T-helper 2 cell (primary cell): ENCODE data around the gene AEBP1.
A peak's percentile ranks its signal among the peaks of the same experiment; 100 is the strongest.

Experiments
- DNase-seq, 5 experiments: peaks; one replicate each; pipeline versions ENCODE4 v3.0.0 to v3.0.0-alpha.2; 2012 to 2022

AEBP1 gene

GRCh38 chr7:44144968-44145478, 40.9 kb downstream of the AEBP1 start:
- no peak for DNase-seq

- peak; percentile 14 to 69 (median 52) for DNase-seq
These were observed 41.4 kb downstream of the AEBP1 start for GRCh38 chr7:44145479-44145968.

GRCh38 chr7:44145969-44146911, 42.1 kb downstream of the AEBP1 start:
- peak; percentile 23 to 80 (median 37) for DNase-seq

GRCh38 chr7:44147026-44147991, 43.2 kb downstream of the AEBP1 start:
- no peak for DNase-seq

GRCh38 chr7:44148166-44148565, 44.0 kb downstream of the AEBP1 start:
- no peak for DNase-seq

GRCh38 chr7:44148961-44149536, 44.9 kb downstream of the AEBP1 start:
- no peak for DNase-seq

- DNase-seq, result no peak
These were observed 45.7 kb downstream of the AEBP1 start for GRCh38 chr7:44149571-44150465.

- DNase-seq, result no peak
These were observed 46.3 kb downstream of the AEBP1 start for GRCh38 chr7:44150466-44150832.

- DNase-seq, result no peak
These were observed 47.1 kb downstream of the AEBP1 start for GRCh38 chr7:44150966-44151941.

GRCh38 chr7:44151956-44152355, 47.8 kb downstream of the AEBP1 start:
- DNase-seq, result no peak

- DNase-seq, result no peak
These were observed 49.1 kb downstream of the AEBP1 start for GRCh38 chr7:44152971-44153947.

- DNase-seq, result no peak
These were observed 49.8 kb downstream of the AEBP1 start for GRCh38 chr7:44153948-44154335.

- DNase-seq, result no peak
These were observed 50.6 kb downstream of the AEBP1 start for GRCh38 chr7:44154703-44155102.

- no peak for DNase-seq
These were observed 51.3 kb downstream of the AEBP1 start for GRCh38 chr7:44155191-44156185.

GRCh38 chr7:44156453-44157010, 52.4 kb downstream of the AEBP1 start:
- no peak for DNase-seq

- DNase-seq, result no peak
These were observed 53.3 kb downstream of the AEBP1 start for GRCh38 chr7:44157116-44158080.
